GM12878 (cell line): ENCODE results near the gene PLPP3. TPM values are rescaled to one million over a fixed set of nuclear protein-coding genes. Genes with fewer than 3 reads are reported as not detected.

Experiments used
- ATAC-seq: fragments of 200-7000 bp; cut with Tn5 transposase; 3 replicates; pipeline ENCODE4 v1.9.1; 2020; ENCODE audit warnings: mild to moderate bottlenecking, moderate library complexity
- BruUV-seq: library from RNA; stranded (reverse); fragments of 400-500 nt; replicated peaks from 2 replicates; lab custom pipeline; 2021; lab: Mats Ljungman, UMichigan
- CTCF ChIA-PET: fragments of 300-600 bp; sonication (Branson Sonifier 250); formaldehyde crosslinking; extraction: SDS; loops from one replicate; lab custom pipeline; 2021; ENCODE audit warnings: inconsistent platforms; lab: Yijun Ruan, JAX
- POLR2A ChIA-PET: fragments of 350-600 bp; formaldehyde crosslinking; extraction: SDS; loops from one replicate; lab custom pipeline; 2021; ENCODE audit warnings: inconsistent platforms; lab: Charles Lee
- RAD21 ChIA-PET: fragments of 300-600 bp; sonication (Branson Sonifier 250); formaldehyde crosslinking; loops from one replicate; lab custom pipeline; 2023; ENCODE audit warnings: antibody characterized with exemption; ENCODE audit not compliant: unreplicated experiment; lab: Charles Lee
- SMC1A ChIA-PET: fragments of 300-600 bp; sonication (Branson Sonifier 250); formaldehyde crosslinking; loops from one replicate; lab custom pipeline; 2023; ENCODE audit not compliant: unreplicated experiment, uncharacterized antibody; lab: Charles Lee
- DNase-seq: peaks from one replicate; pipeline ENCODE4 v3.0.0-alpha.2; 2011; ENCODE audit warnings: low read depth, low spot score
- FAIRE-seq: peaks from 3 replicates; lab custom pipeline; 2011; peaks lifted over from hg19 to GRCh38; lab: Jason Lieb, UNC
- H2AFZ ChIP-seq: 2 replicates; pipeline ENCODE4 v1.6.0; 2011; ENCODE audit warnings: low read depth, low read length, control low read depth; ENCODE audit not compliant: control insufficient read depth
- H3K27ac ChIP-seq: 2 replicates; pipeline ENCODE4 v1.5.1; 2011; ENCODE audit warnings: control low read depth; ENCODE audit not compliant: control insufficient read depth, insufficient read depth
- H3K27me3 ChIP-seq, 2 experiments: replicated peaks in 1 of 2; 2 replicates each; pipeline versions ENCODE4 v1.6.0 to v1.6.1; 2011; ENCODE audit warnings: low read length in 1 of 2; ENCODE audit not compliant: control insufficient read depth in 2 of 2, insufficient read depth in 2 of 2
- H3K36me3 ChIP-seq, 2 experiments: 2 replicates each; pipeline ENCODE4 v1.5.1; 2011; ENCODE audit warnings: low read length in 1 of 2; ENCODE audit not compliant: control insufficient read depth in 2 of 2, insufficient read depth in 2 of 2
- H3K4me1 ChIP-seq: 2 replicates; pipeline ENCODE4 v1.6.1; 2011; ENCODE audit warnings: mild to moderate bottlenecking, low read length, moderate library complexity, mixed read lengths; ENCODE audit not compliant: control insufficient read depth, insufficient read depth
- H3K4me2 ChIP-seq: 2 replicates; pipeline ENCODE4 v1.6.0; 2011; ENCODE audit warnings: control low read depth; ENCODE audit not compliant: control insufficient read depth, insufficient read depth
- H3K4me3 ChIP-seq: fragments of 200-600 bp; sonication (generic); 2 replicates; pipeline ENCODE4 v1.5.1; 2016
- H3K79me2 ChIP-seq: 2 replicates; pipeline ENCODE4 v1.6.0; 2011; ENCODE audit warnings: low read length; ENCODE audit not compliant: control insufficient read depth, insufficient read depth
- H3K9ac ChIP-seq: 2 replicates; pipeline ENCODE4 v1.8.0; 2011; ENCODE audit warnings: low read length, control low read depth, mixed read lengths; ENCODE audit not compliant: control insufficient read depth, insufficient read depth
- H3K9me3 ChIP-seq: replicated peaks from 3 replicates; pipeline ENCODE4 v1.5.1; 2011; ENCODE audit warnings: mild to moderate bottlenecking, low read length; ENCODE audit not compliant: control insufficient read depth, insufficient read depth
- H4K20me1 ChIP-seq: 2 replicates; pipeline ENCODE4 v1.6.0; 2011; ENCODE audit not compliant: control insufficient read depth, insufficient read depth
- BCL11A ChIP-seq: IDR thresholded peaks from 2 replicates; pipeline ENCODE4 v1.6.1; 2011; ENCODE audit warnings: low read depth, low read length
- CHD4 ChIP-seq: fragments of 200-600 bp; sonication (generic); IDR thresholded peaks from 2 replicates; pipeline ENCODE4 v1.6.1; 2016; ENCODE audit warnings: mild to moderate bottlenecking
- DPF2 ChIP-seq: fragments of 450-650 bp; IDR thresholded peaks from 2 replicates; pipeline ENCODE4 v1.6.1; 2017; ENCODE audit warnings: mild to moderate bottlenecking
- EGR1 ChIP-seq, 2 experiments: IDR thresholded peaks; 1 replicate in 1 of 2; 2 replicates in 1 of 2; pipeline ENCODE4 v1.6.1; 2011 to 2012; ENCODE audit warnings: low read depth in 2 of 2, low read length in 2 of 2, borderline replicate concordance in 1 of 2, mild to moderate bottlenecking in 1 of 2, moderate library complexity in 1 of 2
- NFIC ChIP-seq: IDR thresholded peaks from 2 replicates; pipeline ENCODE4 v1.6.1; 2012; ENCODE audit warnings: low read depth, mild to moderate bottlenecking, inconsistent platforms, low read length, moderate library complexity
- NR2C2 ChIP-seq: IDR thresholded peaks from 2 replicates; pipeline ENCODE4 v1.6.1; 2011; ENCODE audit warnings: borderline replicate concordance, low read depth; ENCODE audit not compliant: control insufficient read depth, insufficient read length
- RAD51 ChIP-seq: fragments of 450-650 bp; IDR thresholded peaks from 2 replicates; pipeline ENCODE4 v1.6.1; 2016; ENCODE audit warnings: moderate library complexity, mild to moderate bottlenecking, inconsistent platforms
- ZNF622 ChIP-seq: fragments of 450-650 bp; IDR thresholded peaks from 2 replicates; pipeline ENCODE4 v1.6.1; 2017; ENCODE audit warnings: mild to moderate bottlenecking, inconsistent platforms
- WGBS: methylation state at CpG from one replicate; pipeline ENCODE4 v1.1.6; 2016; ENCODE audit warnings: low lambda C conversion rate; ENCODE audit not compliant: insufficient replicate concordance, insufficient coverage; ENCODE audit errors: missing lambda C conversion rate; 5-methylcytosine and 5-hydroxymethylcytosine counted together
- in situ Hi-C: fragments of 300-500 bp; cut with MboI; formaldehyde crosslinking; loops from 9 replicates; pipeline ENCODE4 v1.14.3; 2018; ENCODE audit warnings: mixed read lengths
- intact Hi-C: fragments of 100-400 bp; cut with micrococcal nuclease; formaldehyde crosslinking; loops from one replicate; pipeline ENCODE4 v1.14.2; 2022; ENCODE audit not compliant: unreplicated experiment
- polyA plus RNA-seq, 11 experiments: library from polyadenylated mRNA; depleted of rRNA in 4 of 11; unstranded in 6 of 11; stranded (reverse) in 5 of 11; fragments of >200 nt; fragmentation: Nextera tagmentation in 4 of 11; fragmentation: Illumina TruSeq in 1 of 11; extraction: Ambion mirVana in 4 of 11; extraction: Trizol in 1 of 11; gene quantifications; 1 replicate in 1 of 11; 2 replicates in 10 of 11; pipeline versions ENCODE4 v1.2.1 to v1.2.3, GENCODE V29; 2011 to 2016; ENCODE audit warnings: inconsistent platforms in 2 of 11, missing spikeins in 2 of 11, low read depth in 1 of 11
- total RNA-seq, 4 experiments: library from RNA; depleted of rRNA in 3 of 4; stranded (reverse); fragments of >200 nt in 3 of 4; fragmentation: Illumina TruSeq in 1 of 4; extraction: Trizol in 1 of 4; gene quantifications; 2 replicates each; pipeline versions ENCODE4 v1.2.1 to v1.2.3, GENCODE V29; 2013 to 2021
- TF ChIP-seq, protein P1 (sequence below), 3 experiments: IDR thresholded peaks in 2 of 3; conservative IDR thresholded peaks in 1 of 3; 2 replicates each; pipeline ENCODE4 v1.5.1; 2011; ENCODE audit warnings: low read depth in 3 of 3, low read length in 3 of 3, mild to moderate bottlenecking in 3 of 3, control low read depth in 2 of 3, moderate library complexity in 2 of 3, inconsistent platforms in 1 of 3, mixed read lengths in 1 of 3; ENCODE audit not compliant: control insufficient read depth in 2 of 3, insufficient read depth in 1 of 3; ENCODE audit errors: extremely low read depth in 1 of 3
- TF ChIP-seq, protein P2 (sequence below): fragments of 450-650 bp; IDR thresholded peaks from 2 replicates; pipeline ENCODE4 v1.6.1; 2017; ENCODE audit warnings: low read depth, mild to moderate bottlenecking, moderate library complexity

Gene PLPP3
- total and polyA plus RNA-seq, 10 of the 15 experiments (the other 5 are each of a cell fraction or from before 2014, with no cell fraction given), result 6.4 to 26.8 (median 9.5) TPM

DNA sequence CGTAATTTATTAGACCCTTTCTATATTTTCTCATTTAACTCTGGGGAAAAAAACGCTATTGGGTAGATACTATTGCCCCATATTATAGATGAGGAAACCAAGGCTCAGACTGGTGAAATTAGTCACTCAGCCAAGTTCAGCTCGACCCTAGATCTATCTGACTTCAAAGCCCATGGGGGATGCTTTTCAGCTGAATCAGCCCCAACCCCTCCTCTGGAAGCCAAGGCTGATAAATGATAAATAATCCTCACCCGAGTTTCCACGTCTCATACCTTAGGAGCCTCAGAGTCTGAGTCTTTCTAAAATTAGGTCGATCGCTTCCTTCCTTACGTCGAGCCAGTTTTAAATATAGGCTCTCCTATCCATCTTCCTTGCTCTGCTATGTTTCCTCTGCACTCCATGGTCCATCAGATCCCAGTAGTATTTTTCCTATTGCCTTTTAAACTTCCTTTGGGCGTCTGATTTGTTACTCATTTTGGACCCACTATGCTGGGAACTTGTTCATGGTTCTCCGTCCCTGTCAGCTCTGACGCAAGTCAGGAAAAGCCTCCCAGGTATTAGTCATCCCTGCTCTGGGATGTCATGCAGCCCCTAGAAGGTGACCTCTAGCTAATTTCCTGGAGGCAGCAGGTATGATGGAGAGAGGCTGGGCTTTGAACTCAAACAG, 122.8 kb downstream of the PLPP3 start:
- Histone ChIP-seq H3K27me3 (no peaks in the 10 kb centered on the region), H3K36me3 (no peaks in the 10 kb centered on the region), H4K20me1 (no peaks in the 10 kb centered on the region), H3K79me2 (no peaks in the 10 kb centered on the region), H3K4me2 (no peak overlapping the region), H3K9me3 (no peaks in the 10 kb centered on the region), H2AFZ (no peak overlapping the region), H3K4me3 (no peak overlapping the region), H3K27ac (no peak overlapping the region), H3K9ac (no peak overlapping the region)
- DNase-seq, result no peak
- ATAC-seq, result no peak
- in situ Hi-C loops, result no loop called here
- no peak for FAIRE-seq
- no TSS peak for BruUV-seq
- SMC1A ChIA-PET, result interaction anchor here (0.8 to 2.0 kb wide), 15 partner anchors 8 to 123 kb away, joined by 3 to 10 read pairs (median 4); no protein-coding TSS in a partner anchor
- TF ChIP-seq NFIC (no peak), CHD4 (no peak), RAD51 (no peak), NR2C2 (no peak)
- TF ChIP-seq, all 136 proteins: peak for 0
- intact Hi-C loops, result no loop called here
- H3K4me1 ChIP-seq, result no peaks in the 10 kb centered on the region
- ChIA-PET POLR2A (interaction anchor here (0.5 to 1.3 kb wide), 7 partner anchors 7 to 127 kb away, joined by 3 to 6 read pairs (median 3); no protein-coding TSS in a partner anchor), RAD21 (interaction anchor here (0.9 to 4.7 kb wide), 5 partner anchors 14 to 118 kb away, joined by 3 to 21 read pairs (median 3); no protein-coding TSS in a partner anchor), CTCF (interaction anchor here (0.7 to 2.2 kb wide), 8 partner anchors 11 to 384 kb away, joined by 3 to 11 read pairs (median 3); no protein-coding TSS in a partner anchor)
- 25% methylated on average over 12 of the region's 12 CpGs for WGBS

DNA sequence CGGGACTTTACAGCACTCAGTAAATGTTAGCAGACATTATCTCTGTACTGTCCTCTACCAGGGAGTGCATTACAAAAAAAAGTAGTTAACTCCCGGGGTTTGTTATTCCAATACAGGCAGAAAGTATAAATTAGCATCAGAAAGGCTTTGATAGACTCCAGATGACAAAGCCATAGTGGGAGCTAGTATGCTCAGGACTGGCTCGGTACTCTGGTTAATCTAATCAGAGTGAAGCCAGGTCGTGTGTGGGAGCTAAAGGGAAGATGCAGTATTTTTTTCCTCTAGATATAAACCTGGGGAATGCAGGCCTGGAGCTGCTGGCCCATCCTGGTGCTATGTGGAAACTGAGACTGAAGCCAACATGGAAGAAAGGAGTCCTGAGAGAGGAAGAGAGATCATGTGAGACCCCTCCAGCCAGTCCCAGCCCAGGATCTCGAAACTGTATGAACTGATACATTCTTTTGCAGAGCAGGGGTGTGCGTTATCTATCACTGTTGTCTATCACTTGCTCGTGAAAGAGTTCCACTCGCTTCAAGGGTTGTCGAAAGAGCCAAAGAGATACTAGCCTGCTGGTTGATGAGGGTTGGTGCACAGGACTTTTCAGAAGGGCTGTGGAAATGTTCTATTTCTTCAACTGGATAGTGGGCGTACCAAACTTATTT, 125.8 kb downstream of the PLPP3 start:
- in situ Hi-C loops (no loop called here), intact Hi-C loops (no loop called here)
- Histone ChIP-seq H3K36me3 (no peaks in the 10 kb centered on the region), H2AFZ (no peak overlapping the region), H3K27me3 (no peaks in the 10 kb centered on the region), H3K9ac (no peak overlapping the region), H3K4me2 (no peak overlapping the region), H3K4me1 (no peaks in the 10 kb centered on the region), H4K20me1 (no peaks in the 10 kb centered on the region), H3K9me3 (no peaks in the 10 kb centered on the region), H3K4me3 (no peak overlapping the region), H3K79me2 (no peaks in the 10 kb centered on the region), H3K27ac (no peak overlapping the region)
- DNase-seq (no peak), ATAC-seq (no peak; the same call in 1 of the 3 replicates), FAIRE-seq (no peak)
- 43% methylated on average over 10 of the region's 10 CpGs for WGBS
- CTCF ChIA-PET, result no interaction called here
- POLR2A ChIA-PET, result interaction anchor here (1.1 kb wide), 1 partner anchor 9 kb away, joined by 4 read pairs; no protein-coding TSS in a partner anchor
- SMC1A ChIA-PET, result interaction anchor here (0.9 to 1.4 kb wide), 3 partner anchors 8 to 123 kb away, joined by 3 read pairs; no protein-coding TSS in a partner anchor
- BruUV-seq, result no TSS peak
- RAD21 ChIA-PET, result interaction anchor here (1.4 kb wide), 1 partner anchor 123 kb away, joined by 4 read pairs; no protein-coding TSS in a partner anchor
- no peak for TF ChIP-seq BCL11A
- no peak for TF ChIP-seq DPF2
- TF ChIP-seq, protein P1, sequence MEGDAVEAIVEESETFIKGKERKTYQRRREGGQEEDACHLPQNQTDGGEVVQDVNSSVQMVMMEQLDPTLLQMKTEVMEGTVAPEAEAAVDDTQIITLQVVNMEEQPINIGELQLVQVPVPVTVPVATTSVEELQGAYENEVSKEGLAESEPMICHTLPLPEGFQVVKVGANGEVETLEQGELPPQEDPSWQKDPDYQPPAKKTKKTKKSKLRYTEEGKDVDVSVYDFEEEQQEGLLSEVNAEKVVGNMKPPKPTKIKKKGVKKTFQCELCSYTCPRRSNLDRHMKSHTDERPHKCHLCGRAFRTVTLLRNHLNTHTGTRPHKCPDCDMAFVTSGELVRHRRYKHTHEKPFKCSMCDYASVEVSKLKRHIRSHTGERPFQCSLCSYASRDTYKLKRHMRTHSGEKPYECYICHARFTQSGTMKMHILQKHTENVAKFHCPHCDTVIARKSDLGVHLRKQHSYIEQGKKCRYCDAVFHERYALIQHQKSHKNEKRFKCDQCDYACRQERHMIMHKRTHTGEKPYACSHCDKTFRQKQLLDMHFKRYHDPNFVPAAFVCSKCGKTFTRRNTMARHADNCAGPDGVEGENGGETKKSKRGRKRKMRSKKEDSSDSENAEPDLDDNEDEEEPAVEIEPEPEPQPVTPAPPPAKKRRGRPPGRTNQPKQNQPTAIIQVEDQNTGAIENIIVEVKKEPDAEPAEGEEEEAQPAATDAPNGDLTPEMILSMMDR (IDR thresholded peaks at IDR 0.05 in 2 of 3, conservative IDR thresholded peaks at IDR 0.05 in 1 of 3; ENCODE audit: control insufficient read depth in 2 of 3, extremely low read depth in 1 of 3, insufficient read depth in 1 of 3, low read depth in 3 of 3, low read length in 3 of 3), result no peak
- TF ChIP-seq, protein P2, sequence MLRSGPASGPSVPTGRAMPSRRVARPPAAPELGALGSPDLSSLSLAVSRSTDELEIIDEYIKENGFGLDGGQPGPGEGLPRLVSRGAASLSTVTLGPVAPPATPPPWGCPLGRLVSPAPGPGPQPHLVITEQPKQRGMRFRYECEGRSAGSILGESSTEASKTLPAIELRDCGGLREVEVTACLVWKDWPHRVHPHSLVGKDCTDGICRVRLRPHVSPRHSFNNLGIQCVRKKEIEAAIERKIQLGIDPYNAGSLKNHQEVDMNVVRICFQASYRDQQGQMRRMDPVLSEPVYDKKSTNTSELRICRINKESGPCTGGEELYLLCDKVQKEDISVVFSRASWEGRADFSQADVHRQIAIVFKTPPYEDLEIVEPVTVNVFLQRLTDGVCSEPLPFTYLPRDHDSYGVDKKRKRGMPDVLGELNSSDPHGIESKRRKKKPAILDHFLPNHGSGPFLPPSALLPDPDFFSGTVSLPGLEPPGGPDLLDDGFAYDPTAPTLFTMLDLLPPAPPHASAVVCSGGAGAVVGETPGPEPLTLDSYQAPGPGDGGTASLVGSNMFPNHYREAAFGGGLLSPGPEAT, result no peak
- TF ChIP-seq EGR1 (IDR thresholded peaks at IDR 0.05; ENCODE audit: borderline replicate concordance in 1 of 2, low read depth in 2 of 2, low read length in 2 of 2), result no peak
- TF ChIP-seq ZNF622, result no peak
